Heart right ventricle (tissue), 16 donors: ENCODE results near the gene LRRN3. TPM values are rescaled to one million over a fixed set of nuclear protein-coding genes. Genes with fewer than 3 reads are reported as not detected.

Experiments
- ATAC-seq, 8 donors: fragments of 200-7000 bp; cut with Tn5 transposase; one replicate each; pipeline ENCODE4 v1.9.1; 2020; ENCODE audit warnings: mild to moderate bottlenecking in 8 of 8, moderate library complexity in 8 of 8, moderate number of reproducible peaks in 1 of 8
- DNase-seq, 2 donors: peaks; one replicate each; pipeline ENCODE4 v3.0.0-alpha.2; 2020
- H3K27ac ChIP-seq, 10 donors: fragments of 200-600 bp; sonication (generic) in 2 of 10; one replicate each; pipeline versions ENCODE4 v1.5.0 to v1.8.0; 2020 to 2022; ENCODE audit warnings: mild to moderate bottlenecking in 3 of 10
- H3K27me3 ChIP-seq, 7 donors: fragments of 200-600 bp; one replicate each; pipeline ENCODE4 v1.8.0; 2021 to 2022; ENCODE audit warnings: mild to moderate bottlenecking in 2 of 7
- H3K36me3 ChIP-seq, 9 donors: fragments of 200-600 bp; sonication (generic) in 1 of 9; one replicate each; pipeline versions ENCODE4 v1.5.0 to v1.8.0; 2020 to 2022; ENCODE audit warnings: mild to moderate bottlenecking in 2 of 9
- H3K4me1 ChIP-seq, 9 donors: fragments of 200-600 bp; sonication (generic) in 1 of 9; one replicate each; pipeline versions ENCODE4 v1.5.0 to v1.8.0; 2020 to 2022; ENCODE audit warnings: mild to moderate bottlenecking in 4 of 9
- H3K4me3 ChIP-seq, 10 donors: fragments of 200-600 bp; sonication (generic) in 2 of 10; one replicate each; pipeline versions ENCODE4 v1.5.0 to v1.8.0; 2020 to 2022; ENCODE audit warnings: mild to moderate bottlenecking in 7 of 10, moderate library complexity in 2 of 10
- H3K9me3 ChIP-seq, 11 donors: fragments of 200-600 bp in 10 of 11; sonication (generic) in 2 of 11; one replicate each; pipeline versions ENCODE4 v1.5.0 to v1.8.0; 2013 to 2022; ENCODE audit warnings: mild to moderate bottlenecking in 2 of 11, control low read depth in 1 of 11, moderate library complexity in 1 of 11
- CTCF ChIP-seq, 9 donors: fragments of 200-600 bp; sonication (generic) in 2 of 9; IDR thresholded peaks; one replicate each; pipeline versions ENCODE4 v1.5.0 to v1.8.0; 2021 to 2022; ENCODE audit warnings: antibody characterized with exemption in 9 of 9, mild to moderate bottlenecking in 5 of 9, moderate library complexity in 1 of 9
- WGBS, 2 donors: extraction: QIAGEN DNeasy Blood & Tissue Kit; methylation state at CpG; one replicate each; pipeline ENCODE4 v1.1.7; 2013; ENCODE audit warnings: inconsistent platforms in 1 of 2; 5-methylcytosine and 5-hydroxymethylcytosine counted together
- intact Hi-C, 10 donors: fragments of 100-400 bp; cut with DNase I; formaldehyde crosslinking; loops; one replicate each; pipeline versions ENCODE4 v1.11.1 to v1.14.2; 2022
- polyA plus RNA-seq, 2 donors: library from polyadenylated mRNA; stranded (reverse); fragments of 200-250 nt; gene quantifications; one replicate each; pipeline ENCODE4 v1.2.3, GENCODE V29; 2013
- total RNA-seq, 10 donors: library from RNA; stranded (reverse); fragmentation: NEBNext Ultra II Directional in 3 of 10; extraction: Animal tissue kit (Norgen Biotek cat#: 25700) in 3 of 10; gene quantifications; one replicate each; pipeline versions ENCODE4 v1.2.1 to v1.2.4, GENCODE V29; 2021 to 2023
- donor health status: Arrhythmogenic right ventricular cardiomyopathy.
- donor health status: ischemic (EF 13 %, LVEDD 7.1; RV severe dilation, severe dysfunction).
- donor health status: healthy with polysubstance abuse.
- donor health status: DM: no; HTN: yes; CAD: no.
- donor health status: DM: no; HTN: no; CAD: no.
- donor health status: ischemic (EF 25% LVEDD 6.9; RV normal size, moderate dysfunction).
- donor health status: ischemic (EF 25% LVEDD 5.7; RV mildly dilated, moderate dysfunction).
- donor health status: healthy.
- donor health status: DM: yes; HTN: yes; CAD: no.
- donor health status: Ischemic cardiomyopathy.
- donor health status: ischemic (EF 35%, LVEDD 5.7; RV mildly dilated, moderate dysfunction).
- donor health status: nonischemic (EF 11% LVEDD 7.7; RV severe dilation, severe dysfunction).
- donor health status: DM: yes; HTN: yes; CAD: no.
- donor health status: PGD.
- donor health status: ischemic (EF 29% LVEDD 5.4; RV normal size, mild dysfunction).
- donor health status: nonischemic (EF 23%, LVEDD 6.1; RV moderate dilation, normal function).

LRRN3 gene
- total and polyA plus RNA-seq, 12 donors: 0.30 to 16.4 (median 1.8) TPM

- H3K27ac ChIP-seq: no peak overlapping the region
- TF ChIP-seq CTCF (IDR thresholded peaks at IDR 0.05): no peak
- H3K4me1 ChIP-seq: peaks cover 0 to 19% (median 4%) of the 10 kb centered on the region in 9 donors
- no peak for DNase-seq
- no peaks in the 10 kb centered on the region for H3K9me3 ChIP-seq
- ATAC-seq: no peak
- H3K36me3 ChIP-seq: no peaks in the 10 kb centered on the region
- WGBS, 2 donors: 94 to 96% methylated on average over 4 of the region's 4 CpGs
- no peaks in the 10 kb centered on the region for H3K27me3 ChIP-seq
- intact Hi-C loops: no loop called here
- no peak overlapping the region for H3K4me3 ChIP-seq
Measured at GRCh38 chr7:111103678-111104274, 12.8 kb downstream of the LRRN3 start.

GRCh38 chr7:111104710-111105109 is 13.8 kb downstream of the LRRN3 start:
- no peak for TF ChIP-seq CTCF (IDR thresholded peaks at IDR 0.05)
- Histone ChIP-seq H3K9me3 (no peaks in the 10 kb centered on the region), H3K27ac (no peak overlapping the region), H3K27me3 (no peaks in the 10 kb centered on the region), H3K4me1 (peaks cover 0 to 19% (median 4%) of the 10 kb centered on the region in 9 donors), H3K36me3 (no peaks in the 10 kb centered on the region), H3K4me3 (no peak overlapping the region)
- intact Hi-C loops: no loop called here
- no peak for ATAC-seq
- no peak for DNase-seq
- 92% methylated on average over 3 of the region's 3 CpGs for WGBS, 2 donors

DNA sequence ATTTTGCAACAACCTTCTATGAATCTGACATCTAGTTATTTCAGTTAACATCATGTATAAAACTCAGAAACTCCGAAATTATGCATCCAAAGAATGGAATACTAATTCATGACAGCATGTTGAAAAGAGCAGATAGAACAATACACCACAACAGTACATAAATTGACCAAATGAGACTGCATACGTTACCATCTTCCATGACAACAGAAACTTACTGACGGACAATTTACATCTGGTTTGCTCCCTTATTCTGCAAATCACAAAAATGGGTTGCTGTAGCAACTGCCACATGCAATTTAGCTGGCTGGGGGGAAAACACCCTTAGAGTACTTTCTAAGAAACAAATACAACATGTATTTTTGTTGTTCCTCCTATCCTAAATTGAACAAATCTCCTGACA is 14.3 kb downstream of the LRRN3 start:
- Histone ChIP-seq H3K27ac (no peak overlapping the region), H3K4me1 (peaks cover 0 to 19% (median 4%) of the 10 kb centered on the region in 9 donors), H3K36me3 (no peaks in the 10 kb centered on the region), H3K4me3 (no peak overlapping the region), H3K27me3 (no peaks in the 10 kb centered on the region), H3K9me3 (no peaks in the 10 kb centered on the region)
- intact Hi-C loops: no loop called here
- ATAC-seq: no peak
- DNase-seq: no peak
- 95 to 96% methylated on average over 3 of the region's 3 CpGs for WGBS, 2 donors
- TF ChIP-seq CTCF (IDR thresholded peaks at IDR 0.05): no peak

GRCh38 chr7:111107579-111107978 is 16.7 kb downstream of the LRRN3 start:
- Histone ChIP-seq H3K27me3 (no peaks in the 10 kb centered on the region), H3K27ac (no peak overlapping the region), H3K4me1 (peaks cover 0 to 24% (median 5%) of the 10 kb centered on the region in 9 donors), H3K9me3 (no peaks in the 10 kb centered on the region), H3K36me3 (no peaks in the 10 kb centered on the region), H3K4me3 (no peak overlapping the region)
- TF ChIP-seq CTCF (IDR thresholded peaks at IDR 0.05): no peak
- ATAC-seq (no peak), DNase-seq (no peak)
- WGBS, 2 donors: 63 to 68% methylated on average over 1 of the region's 1 CpG
- intact Hi-C loops: no loop called here
